ENCODE measurements around the gene PYDC1.

The PYDC1 gene

DNA sequence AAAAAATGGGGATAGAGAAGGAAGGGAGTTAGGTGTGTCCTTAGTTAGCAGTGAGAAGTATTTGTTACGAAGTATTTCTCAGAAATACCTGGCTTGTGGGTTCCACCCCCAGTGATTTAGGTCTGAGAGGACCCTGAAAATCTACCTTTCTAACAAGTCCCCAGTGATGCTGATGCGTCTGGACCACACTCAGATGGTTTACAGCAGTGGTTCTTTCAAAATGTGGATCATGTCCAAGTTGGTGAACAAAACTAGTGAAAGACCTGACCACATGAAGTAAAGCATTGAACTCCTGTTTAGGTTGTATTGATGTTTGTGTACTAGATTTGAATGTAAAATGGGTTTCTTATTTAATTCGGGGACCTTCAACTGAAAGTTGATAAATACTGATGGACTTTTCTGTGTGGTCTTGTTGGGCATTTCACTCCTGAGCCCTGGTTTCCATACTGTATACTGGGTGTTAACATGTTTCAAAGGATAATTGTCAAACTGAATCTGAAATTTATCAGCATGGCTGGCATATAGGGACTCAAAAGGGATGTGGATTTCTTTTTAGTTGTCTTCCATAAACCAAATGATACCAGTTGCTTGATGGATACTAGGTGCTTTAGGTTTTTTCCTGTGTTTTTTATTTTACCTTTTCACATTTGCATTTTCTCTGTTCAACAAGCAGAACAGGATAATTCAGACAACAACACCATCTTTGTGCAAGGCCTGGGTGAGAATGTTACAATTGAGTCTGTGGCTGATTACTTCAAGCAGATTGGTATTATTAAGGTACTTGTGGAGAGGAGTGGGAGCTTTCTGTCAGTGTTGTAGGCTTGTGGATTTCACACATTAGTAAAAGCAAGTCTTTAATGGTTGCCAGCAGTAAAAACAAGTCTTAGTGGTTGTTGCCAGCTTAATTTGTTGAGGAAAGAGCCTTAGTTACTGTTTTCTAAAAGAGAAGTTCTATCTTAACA lies 28.2 kb downstream of the PYDC1 start:
- CTCF ChIA-PET: interaction anchor here (0.8 to 2.0 kb wide), 4 partner anchors 9 to 272 kb away, joined by 3 to 6 read pairs (median 4); no protein-coding TSS in a partner anchor
- POLR2A ChIA-PET: interaction anchor here (1.2 to 2.3 kb wide), 3 partner anchors 9 to 10 kb away, joined by 4 to 10 read pairs (median 7); partner anchors contain the start of gene FUS
- no peak overlapping the region for H3K4me3 ChIP-seq (ENCODE audit: low read depth, low read length)
- DNase-seq (ENCODE audit: low read depth, low spot score): no peak
- TF ChIP-seq, protein P1, sequence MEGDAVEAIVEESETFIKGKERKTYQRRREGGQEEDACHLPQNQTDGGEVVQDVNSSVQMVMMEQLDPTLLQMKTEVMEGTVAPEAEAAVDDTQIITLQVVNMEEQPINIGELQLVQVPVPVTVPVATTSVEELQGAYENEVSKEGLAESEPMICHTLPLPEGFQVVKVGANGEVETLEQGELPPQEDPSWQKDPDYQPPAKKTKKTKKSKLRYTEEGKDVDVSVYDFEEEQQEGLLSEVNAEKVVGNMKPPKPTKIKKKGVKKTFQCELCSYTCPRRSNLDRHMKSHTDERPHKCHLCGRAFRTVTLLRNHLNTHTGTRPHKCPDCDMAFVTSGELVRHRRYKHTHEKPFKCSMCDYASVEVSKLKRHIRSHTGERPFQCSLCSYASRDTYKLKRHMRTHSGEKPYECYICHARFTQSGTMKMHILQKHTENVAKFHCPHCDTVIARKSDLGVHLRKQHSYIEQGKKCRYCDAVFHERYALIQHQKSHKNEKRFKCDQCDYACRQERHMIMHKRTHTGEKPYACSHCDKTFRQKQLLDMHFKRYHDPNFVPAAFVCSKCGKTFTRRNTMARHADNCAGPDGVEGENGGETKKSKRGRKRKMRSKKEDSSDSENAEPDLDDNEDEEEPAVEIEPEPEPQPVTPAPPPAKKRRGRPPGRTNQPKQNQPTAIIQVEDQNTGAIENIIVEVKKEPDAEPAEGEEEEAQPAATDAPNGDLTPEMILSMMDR (IDR thresholded peaks at IDR 0.05; ENCODE audit: insufficient read depth, low read length, missing control alignments): no peak

DNA sequence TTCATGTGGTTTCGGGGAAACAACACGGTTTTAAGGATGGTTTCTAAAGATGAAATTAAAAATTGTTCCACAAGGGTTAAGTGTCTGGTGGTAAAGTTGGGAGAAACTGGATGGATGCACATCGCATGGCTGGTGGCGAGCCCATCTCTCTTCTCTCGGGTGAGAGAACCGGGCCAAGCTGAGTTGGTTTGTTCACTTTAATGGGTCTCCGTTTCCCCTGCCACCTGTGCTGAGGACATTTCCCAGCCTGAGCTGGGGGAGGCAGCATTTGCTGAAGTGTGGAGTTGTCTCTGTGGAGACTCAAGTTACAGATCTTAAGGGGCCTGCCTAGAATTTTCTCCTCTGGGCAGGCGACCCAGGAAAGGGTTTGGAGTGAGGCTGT lies 29.1 kb downstream of the PYDC1 start:
- H3K4me3 ChIP-seq (ENCODE audit: low read depth, low read length): no peak overlapping the region
- CTCF ChIA-PET: interaction anchor here (1.2 kb wide), 1 partner anchor 273 kb away, joined by 4 read pairs; no protein-coding TSS in a partner anchor
- TF ChIP-seq, protein P1 (IDR thresholded peaks at IDR 0.05; ENCODE audit: insufficient read depth, low read length, missing control alignments): no peak
- DNase-seq (ENCODE audit: low read depth, low spot score): no peak
- POLR2A ChIA-PET: interaction anchor here (1.3 kb wide), 1 partner anchor 10 kb away, joined by 7 read pairs; no protein-coding TSS in a partner anchor

DNA sequence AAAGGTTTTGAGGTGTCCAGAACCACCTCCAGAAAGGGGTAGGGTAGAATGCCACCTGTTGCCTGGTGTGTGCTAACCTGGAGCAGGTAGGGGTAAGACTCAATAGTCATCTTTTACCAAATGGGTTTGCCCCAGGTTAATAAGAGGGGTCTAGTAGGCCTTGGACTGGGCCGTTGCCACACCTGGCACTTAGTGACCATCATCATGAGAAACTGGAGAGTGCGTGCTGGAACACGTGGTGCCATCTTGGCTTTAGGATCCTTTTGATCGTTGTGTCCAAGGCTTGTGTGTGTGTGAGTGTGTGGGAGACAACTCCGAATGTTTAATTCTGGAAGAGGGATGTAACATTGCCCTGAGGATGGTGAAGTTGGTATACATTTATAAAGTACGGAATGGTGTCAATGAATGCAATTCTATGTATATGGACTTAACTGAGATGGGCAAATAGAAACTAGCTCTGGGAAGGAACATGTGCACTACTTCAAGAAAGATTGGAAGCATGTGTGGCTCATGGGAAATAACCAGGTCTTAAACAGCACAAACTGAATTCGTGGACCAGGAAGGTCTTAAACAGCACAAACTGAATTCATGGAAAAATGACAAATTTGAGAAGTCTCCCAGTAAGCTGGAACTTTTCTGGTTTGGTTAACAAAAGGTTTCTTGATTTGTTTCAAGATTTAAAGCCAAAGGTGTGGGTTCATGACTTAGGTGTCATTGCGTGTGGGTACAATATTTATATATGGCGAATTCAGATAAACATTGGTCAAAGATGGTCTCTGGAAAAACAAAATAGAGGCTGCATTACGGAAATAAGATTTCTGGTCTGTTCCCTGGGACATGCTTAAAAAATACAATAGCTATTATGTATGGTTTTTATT lies 29.8 kb downstream of the PYDC1 start:
- TF ChIP-seq, protein P1 (IDR thresholded peaks at IDR 0.05; ENCODE audit: insufficient read depth, low read length, missing control alignments): no peak
- POLR2A ChIA-PET: interaction anchor here (1.3 kb wide), 1 partner anchor 11 kb away, joined by 7 read pairs; no protein-coding TSS in a partner anchor
- CTCF ChIA-PET: interaction anchor here (1.2 kb wide), 1 partner anchor 273 kb away, joined by 4 read pairs; no protein-coding TSS in a partner anchor

DNA sequence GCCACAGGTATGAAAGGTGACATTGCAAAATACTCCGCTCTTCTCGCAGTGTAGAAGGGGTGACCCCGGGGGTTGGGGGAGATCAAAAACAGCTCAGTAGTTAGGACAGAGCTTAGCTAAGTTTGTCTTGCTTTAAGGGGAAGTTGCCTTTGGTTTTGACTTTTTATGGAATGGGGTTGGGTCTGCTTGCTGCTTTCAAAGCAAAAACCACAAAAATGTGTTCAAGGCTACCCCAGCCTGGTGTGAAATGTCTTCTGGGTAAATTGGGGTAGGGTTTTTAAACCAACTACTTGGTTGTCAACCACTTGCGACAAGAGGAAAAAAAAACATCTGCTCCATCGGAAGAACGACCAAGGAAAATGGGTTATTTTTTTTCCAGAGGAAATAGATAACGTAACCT lies 30.8 kb downstream of the PYDC1 start:
- ChIA-PET CTCF (interaction anchor here (1.1 kb wide), 1 partner anchor 10 kb away, joined by 3 read pairs; no protein-coding TSS in a partner anchor), POLR2A (no interaction called here)
- H3K4me3 ChIP-seq (ENCODE audit: low read depth, low read length): no peak overlapping the region
- TF ChIP-seq, protein P1 (IDR thresholded peaks at IDR 0.05; ENCODE audit: insufficient read depth, low read length, missing control alignments): no peak
- no peak for DNase-seq (ENCODE audit: low read depth, low spot score)

More for the DNA sequence above, 29.8 kb downstream of the PYDC1 start:
- no peak overlapping the region for H3K4me3 ChIP-seq (ENCODE audit: low read depth, low read length)
- no peak for DNase-seq (ENCODE audit: low read depth, low spot score)

DNA sequence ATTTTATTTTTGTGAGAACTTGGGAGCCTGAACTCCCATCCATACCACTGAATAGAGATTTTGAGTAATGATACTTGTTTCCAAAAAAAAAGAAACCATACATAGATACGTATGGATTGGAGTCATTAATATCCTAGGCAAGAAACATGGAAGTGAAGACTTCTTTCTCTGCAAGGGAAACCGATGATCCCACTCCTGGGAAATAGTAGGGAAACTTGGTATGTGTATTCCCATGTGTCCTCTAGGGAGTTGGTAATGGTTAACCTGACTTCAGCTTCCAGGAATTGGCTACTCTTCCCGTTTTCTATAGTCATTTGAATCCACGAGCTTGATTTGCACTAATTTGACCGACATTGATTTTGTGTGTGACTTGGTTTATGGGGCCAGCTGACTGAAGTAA lies 31.6 kb downstream of the PYDC1 start:
- TF ChIP-seq, protein P1 (IDR thresholded peaks at IDR 0.05; ENCODE audit: insufficient read depth, low read length, missing control alignments): no peak
- H3K4me3 ChIP-seq (ENCODE audit: low read depth, low read length): no peak overlapping the region
- POLR2A ChIA-PET: no interaction called here
- CTCF ChIA-PET: no interaction called here
- DNase-seq (ENCODE audit: low read depth, low spot score): no peak
